ENCODE data around the gene SACM1L. TPM values are rescaled to one million over a fixed set of nuclear protein-coding genes. Genes with fewer than 3 reads are reported as not detected.

SACM1L gene
- total RNA-seq, 1 donor, result 28.0 TPM

DNA sequence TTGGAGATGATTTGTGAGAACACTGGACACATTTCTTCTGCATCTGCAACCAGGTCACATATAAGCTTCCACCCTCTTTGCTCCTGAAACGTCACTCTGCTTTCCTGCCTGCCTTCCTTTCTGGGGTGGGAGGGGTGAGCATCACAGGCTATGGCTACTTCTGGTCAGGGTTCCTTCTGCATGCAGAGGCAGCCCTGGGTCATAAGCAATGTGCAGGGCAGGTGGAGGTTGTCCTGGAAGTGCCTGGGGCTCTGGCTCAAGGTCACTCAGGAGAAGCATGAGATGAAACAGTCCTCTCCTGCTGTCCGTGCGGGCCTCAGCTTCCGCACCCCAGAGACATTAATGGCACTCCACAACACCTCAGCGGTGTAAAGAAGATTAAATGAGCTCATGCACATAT is 92.1 kb downstream of the SACM1L start:
- DNase-seq (ENCODE audit: low read depth in 2 of 3, low spot score in 2 of 3), result no peak

DNA sequence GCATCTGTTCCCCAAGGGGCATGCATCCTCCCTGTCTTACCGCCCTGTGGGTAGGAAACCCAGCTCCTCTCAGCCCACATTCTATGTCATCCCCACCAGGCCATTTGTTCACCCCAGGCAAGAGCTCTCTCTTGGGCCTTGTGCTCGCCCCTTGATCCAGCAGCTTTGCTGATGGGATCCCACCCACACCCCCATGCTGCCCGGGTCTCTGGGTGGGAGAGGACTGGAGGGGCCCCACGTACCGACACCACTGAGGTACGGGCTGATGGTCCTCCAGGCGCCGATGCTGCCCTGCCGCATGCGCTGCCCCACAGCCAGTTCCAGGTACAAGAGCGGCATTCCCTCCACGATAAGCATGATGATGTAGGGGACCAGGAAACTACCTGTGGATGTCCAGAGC is 92.6 kb downstream of the SACM1L start:
- DNase-seq (ENCODE audit: low read depth in 2 of 3, low spot score in 2 of 3), result no peak

DNA sequence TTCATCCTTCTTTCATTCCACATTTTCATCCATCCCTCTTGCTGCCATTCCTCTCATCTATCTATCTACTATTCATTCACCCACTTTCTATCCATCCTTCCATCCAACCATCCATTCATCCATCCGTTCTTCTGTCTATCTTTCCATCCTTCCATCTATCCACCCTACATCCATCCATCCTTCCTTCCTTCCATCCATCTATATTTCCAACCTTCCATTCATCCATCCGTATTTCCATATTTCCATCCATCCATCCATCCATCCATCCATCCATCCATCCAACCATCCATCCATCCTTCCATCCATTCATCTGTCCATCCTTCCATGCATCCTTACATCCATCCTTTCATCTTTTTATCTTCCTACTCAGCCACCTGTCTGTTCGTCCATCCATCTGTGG is 93.2 kb downstream of the SACM1L start:
- DNase-seq (ENCODE audit: low read depth in 2 of 3, low spot score in 2 of 3), result no peak

DNA sequence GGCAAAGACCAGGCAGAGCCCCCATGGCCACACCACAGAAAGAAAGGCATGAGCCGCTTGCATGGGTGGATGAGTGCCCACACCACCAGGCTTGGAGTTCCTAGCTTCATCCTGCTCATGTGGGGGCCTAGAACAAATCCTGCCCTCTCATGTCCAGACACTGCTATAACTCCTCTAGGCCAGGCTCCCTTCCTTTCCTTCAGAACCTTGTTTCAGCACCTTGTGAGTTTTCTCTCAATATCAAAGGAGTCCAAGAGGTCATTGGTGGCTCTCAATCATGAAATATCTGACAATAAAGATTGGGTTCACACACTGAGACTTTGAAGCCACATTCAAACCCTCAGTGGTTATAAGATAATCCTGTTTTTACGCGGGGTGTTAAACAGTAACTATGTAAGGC is 94.5 kb downstream of the SACM1L start:
- no peak for DNase-seq (ENCODE audit: low read depth in 2 of 3, low spot score in 2 of 3)

DNA sequence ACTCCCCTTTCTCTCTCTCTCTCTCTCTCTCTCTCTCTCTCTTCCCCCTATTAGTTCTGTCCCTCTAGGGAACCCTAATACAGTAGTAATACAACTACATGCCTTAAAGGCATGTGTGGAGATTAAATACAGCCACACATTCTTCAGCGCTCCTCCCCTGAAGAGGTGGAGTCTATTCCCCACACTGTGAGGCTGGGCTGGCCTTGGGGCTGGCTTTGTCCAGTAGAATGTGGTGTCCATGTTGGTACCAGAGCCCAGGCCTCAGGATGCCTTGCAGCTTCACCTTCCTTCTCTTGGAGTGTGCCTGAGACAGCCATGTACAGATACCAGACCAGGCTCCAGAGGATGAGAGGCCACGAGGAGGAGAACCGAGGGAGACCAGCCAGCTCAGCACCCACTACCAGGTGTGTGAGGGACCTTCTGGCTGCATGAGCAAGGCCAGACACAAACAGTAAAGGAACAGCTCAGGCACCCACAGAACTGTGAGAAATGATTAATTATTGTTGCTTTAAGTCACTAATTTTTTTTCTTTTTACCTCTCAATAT is 96.5 kb downstream of the SACM1L start:
- DNase-seq (ENCODE audit: low read depth in 2 of 3, low spot score in 2 of 3), result no peak

DNA sequence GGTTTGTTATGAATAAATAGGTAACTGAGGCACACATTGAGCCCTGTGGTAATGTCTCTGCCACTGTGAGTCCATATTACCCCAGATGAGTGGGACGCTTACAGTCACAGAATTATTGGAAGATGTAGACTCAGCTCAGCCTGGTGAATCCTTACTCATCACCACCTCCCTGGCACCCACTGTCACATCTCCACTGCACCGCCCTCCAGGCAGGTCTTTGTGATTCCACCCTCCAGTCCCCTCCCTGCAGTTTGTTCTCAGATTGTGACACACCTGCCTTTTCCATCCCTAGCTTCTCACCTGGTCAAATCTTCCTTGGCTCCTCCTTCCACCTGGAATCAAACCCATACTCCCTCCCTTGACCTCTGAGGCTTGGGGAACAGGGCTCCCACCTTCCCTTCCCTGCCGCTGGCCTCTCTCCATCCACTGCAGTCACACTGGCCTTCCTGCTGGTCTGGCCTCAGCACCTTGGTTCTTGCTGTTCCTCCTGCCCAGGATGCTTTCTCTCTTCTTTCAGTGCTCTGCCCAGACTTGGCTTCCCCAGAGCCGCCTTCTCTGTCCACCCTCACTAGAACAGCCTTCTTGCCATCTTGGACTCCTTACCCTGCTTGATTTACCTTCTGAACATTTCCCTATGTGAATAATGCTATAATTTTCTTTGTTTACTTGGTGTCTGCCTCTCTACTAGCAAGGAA is 97.8 kb downstream of the SACM1L start:
- no peak for DNase-seq (ENCODE audit: low read depth in 2 of 3, low spot score in 2 of 3)

DNA sequence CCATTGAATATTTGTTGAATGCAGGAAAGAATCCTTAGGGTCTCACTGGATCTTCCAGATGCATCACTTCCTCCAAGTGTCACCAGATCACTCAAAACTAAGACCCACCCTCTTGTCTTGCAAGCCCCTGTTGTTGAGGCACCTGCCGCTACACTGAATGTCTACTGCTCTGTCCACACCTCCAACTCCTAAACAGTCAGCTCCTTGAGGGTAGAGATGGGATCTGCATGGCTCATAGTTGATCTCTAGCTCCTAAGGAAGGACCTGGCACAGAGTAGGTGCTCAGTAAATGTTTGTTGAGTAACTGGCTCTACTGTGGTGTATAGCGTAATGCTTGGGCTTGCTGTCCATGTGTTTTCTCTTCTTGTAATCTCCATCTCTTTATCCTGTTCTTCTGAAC is 98.4 kb downstream of the SACM1L start:
- no peak for DNase-seq (ENCODE audit: low read depth in 2 of 3, low spot score in 2 of 3)

DNA sequence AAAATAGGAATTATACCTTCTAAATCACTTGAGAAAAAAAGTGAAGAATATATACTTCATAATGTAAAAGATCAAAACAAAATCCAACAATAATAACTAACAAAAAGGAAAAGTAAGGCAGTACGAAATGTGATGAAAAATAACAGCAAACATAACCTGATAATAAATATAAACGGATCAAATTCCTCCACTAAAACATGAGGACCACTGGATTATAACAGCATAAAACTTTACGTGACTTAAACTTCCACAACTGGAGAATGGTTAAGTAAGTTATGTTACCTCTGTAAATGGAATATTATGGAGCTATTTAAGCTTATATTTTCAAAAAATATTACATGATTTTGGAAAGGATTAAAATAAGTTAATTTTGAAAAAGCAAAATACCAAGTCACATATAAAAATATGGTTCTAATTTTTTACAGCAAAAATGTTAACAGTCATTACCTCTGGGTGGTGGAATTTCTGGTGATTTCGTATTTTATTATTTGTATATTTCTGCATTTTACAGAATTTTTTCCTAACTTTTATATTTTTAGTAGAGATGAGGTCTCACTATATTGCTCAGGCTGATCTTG is 100.1 kb downstream of the SACM1L start:
- DNase-seq (ENCODE audit: low read depth in 2 of 3, low spot score in 2 of 3), result no peak

DNA sequence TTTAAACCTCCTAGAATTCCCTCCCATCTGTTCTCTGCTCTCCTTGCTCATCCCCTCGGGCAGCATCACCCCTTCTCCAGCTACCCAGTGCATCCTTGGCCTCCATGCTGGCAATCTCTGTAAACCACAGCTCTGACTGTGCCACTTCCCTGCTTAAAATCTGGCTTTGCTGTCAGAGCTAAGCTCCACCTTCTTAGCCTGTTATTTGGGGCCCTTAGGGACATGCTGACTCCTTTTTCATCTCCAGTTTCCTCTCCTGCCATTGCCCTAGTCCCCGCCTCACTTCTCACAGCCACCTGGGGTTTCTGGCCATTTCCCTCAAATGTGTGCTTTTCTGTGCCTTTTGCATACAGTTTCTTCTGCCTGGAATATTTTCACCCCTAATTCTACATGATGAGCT is 101.4 kb downstream of the SACM1L start:
- no peak for DNase-seq (ENCODE audit: low read depth in 2 of 3, low spot score in 2 of 3)

DNA sequence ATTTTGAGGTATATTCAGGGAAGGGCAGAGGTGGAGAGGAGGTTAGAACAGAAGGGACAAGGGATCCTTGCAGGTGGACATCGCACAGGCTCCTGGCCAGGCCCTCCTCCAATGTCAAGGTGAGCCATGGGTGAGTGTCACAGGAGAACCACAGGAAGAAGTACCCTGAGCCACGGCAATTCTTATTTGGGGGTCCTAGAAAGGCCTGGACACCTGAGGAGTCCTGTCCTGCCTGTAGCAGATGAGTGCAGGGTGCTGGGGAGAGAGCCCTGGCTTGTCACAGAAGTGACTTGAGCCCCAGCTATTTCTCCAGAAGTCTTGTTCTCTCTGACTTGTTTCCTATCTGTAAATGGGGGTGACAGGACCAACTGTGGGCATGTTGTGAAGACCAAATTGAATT is 102.8 kb downstream of the SACM1L start:
- no peak for DNase-seq (ENCODE audit: low read depth in 2 of 3, low spot score in 2 of 3)

DNA sequence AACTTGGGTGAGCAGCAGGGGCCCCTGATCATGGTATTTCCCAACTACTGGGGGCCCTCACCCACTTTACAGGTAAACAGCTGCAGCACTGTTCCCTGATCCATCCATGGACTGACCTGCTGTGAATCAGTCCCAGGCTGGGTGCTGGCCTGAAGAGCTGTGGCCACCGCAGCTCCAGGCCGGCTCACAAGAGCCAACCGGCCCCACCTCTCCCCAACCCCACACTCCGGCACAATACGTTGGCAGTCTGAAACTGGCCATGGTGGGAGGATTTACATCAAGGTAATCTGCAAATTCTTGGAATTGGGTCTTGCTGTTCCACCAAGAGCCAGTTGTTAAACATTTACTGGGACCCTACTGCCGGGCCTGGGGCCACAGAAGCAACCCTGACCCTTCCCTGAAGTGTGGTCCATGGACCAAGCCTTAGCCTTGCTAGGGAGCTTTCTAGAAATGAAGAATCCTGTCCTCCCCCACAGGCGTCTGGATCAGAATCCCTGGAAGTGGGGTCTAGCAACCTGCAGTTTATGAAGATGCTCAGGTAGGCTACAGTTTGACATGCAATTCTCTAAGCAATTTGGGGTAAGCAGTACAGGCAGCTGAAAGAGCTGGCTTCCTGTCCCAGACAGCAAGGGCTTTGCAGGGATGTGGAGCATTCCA is 103.4 kb downstream of the SACM1L start:
- DNase-seq (ENCODE audit: low read depth in 2 of 3, low spot score in 2 of 3), result no peak

DNA sequence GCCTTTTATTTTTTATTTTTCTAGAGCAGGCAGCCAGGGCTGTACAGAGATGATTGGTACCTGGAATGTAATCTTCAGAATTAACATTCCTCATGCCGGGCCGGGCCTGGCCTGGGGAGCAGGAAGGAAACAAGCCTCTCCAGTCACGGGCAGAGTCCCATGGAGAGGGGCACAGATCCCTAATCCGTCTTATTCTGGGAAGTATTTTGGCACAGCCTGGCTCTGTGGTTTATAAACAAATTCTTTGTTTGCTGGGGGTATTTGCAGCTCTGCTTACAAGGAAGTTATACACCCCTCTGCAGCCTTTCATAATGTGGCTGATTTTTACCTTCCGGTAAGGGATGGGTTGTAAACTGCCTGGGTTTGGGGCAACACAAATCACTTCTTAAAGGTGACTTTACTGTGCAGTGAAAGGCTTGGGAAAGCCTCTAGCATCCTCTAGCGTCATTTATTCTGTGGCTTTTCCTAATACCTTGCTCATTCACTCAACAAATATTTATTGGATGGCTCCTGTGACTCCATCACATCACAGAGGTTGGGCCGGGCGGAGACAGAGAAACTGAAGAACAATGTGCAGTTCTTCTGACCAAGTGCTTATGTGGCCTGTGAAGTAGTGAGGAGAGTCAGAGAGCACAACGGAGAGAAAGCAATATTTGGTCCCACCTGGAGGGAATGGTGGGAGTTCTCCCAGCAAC is 104.4 kb downstream of the SACM1L start:
- no peak for DNase-seq (ENCODE audit: low read depth in 2 of 3, low spot score in 2 of 3)

DNA sequence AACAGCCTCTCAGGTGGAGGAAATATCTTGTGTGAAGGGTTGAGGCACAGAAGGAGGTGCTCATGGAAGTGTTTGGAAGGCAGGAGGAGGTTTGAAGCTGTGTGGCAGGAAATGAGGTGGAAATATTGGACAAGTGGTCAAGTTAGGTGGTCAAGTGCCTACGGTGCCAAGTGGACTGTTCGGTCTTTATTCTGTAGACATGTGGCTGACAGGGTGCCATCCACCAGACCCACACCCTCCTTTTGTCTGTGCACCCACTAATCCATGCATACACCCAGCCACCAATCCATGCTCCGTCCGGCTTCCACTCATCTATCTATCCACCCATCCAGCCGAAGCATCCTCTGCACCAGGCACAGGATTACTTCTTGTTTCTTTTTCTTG is 105.0 kb downstream of the SACM1L start:
- no peak for DNase-seq (ENCODE audit: low read depth in 2 of 3, low spot score in 2 of 3)

DNA sequence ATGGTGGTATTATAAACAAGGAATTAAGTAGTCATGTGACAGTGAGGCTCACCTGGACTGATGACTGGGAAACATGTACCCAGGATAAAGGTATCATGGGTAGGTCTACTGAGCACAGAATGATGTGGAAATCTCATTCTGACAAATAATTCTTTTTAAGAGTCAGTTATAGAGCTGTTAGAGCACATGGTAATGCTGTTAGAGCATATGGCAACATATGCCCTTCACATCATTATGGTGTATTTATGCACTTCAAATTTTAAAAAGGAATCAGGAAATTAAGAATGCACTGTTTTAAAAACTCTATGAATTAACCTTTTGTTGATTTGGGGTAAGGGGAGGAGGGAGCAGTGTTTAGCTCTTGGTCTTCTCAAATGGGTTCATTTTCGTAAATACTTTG is 105.5 kb downstream of the SACM1L start:
- no peak for DNase-seq (ENCODE audit: low read depth in 2 of 3, low spot score in 2 of 3)

Small RNA genes within 50 kb of the gene (small RNA-seq; reads per million reads assigned to genes)
- gene RN7SL145P, result not detected

Other genes with a start within 250 kb of the SACM1L start
- gene LIMD1, start 94.6 kb upstream of the SACM1L start, total RNA-seq, result 32.9 TPM
- under 0.01 TPM for gene SLC6A20, start 107.1 kb downstream of the SACM1L start, total RNA-seq
- 10.0 TPM for gene LZTFL1, start 152.7 kb downstream of the SACM1L start, total RNA-seq
- gene CCR9, start 197.1 kb downstream of the SACM1L start, total RNA-seq, result 1.9 TPM